GM19099 (cell line): ENCODE results near the gene CERS4.

ENCODE experiments used
- POLR2A ChIP-seq: IDR thresholded peaks from 3 replicates; pipeline ENCODE4 v1.6.1; 2011; ENCODE audit warnings: low read depth; ENCODE audit not compliant: insufficient read length; ENCODE audit errors: extremely low read depth

Gene CERS4

GRCh38 chr19:8206147-8207087, 2.8 kb upstream of the CERS4 start:
- no peak for TF ChIP-seq POLR2A

GRCh38 chr19:8208119-8208921, 850 bp upstream of the CERS4 start:
- no peak for TF ChIP-seq POLR2A

GRCh38 chr19:8209462-8210378, 550 bp downstream of the CERS4 start:
- no peak for TF ChIP-seq POLR2A

GRCh38 chr19:8210421-8211101, 1.4 kb downstream of the CERS4 start:
- no peak for TF ChIP-seq POLR2A

GRCh38 chr19:8212212-8212611, 3.0 kb downstream of the CERS4 start:
- TF ChIP-seq POLR2A: no peak

- no peak for TF ChIP-seq POLR2A
Observed at GRCh38 chr19:8212916-8213315, 3.7 kb downstream of the CERS4 start.

GRCh38 chr19:8213827-8214672, 4.9 kb downstream of the CERS4 start:
- TF ChIP-seq POLR2A: no peak

GRCh38 chr19:8214802-8215201, 5.6 kb downstream of the CERS4 start:
- TF ChIP-seq POLR2A: no peak

- TF ChIP-seq POLR2A: no peak
Observed at GRCh38 chr19:8215783-8216182, 6.6 kb downstream of the CERS4 start.

GRCh38 chr19:8216357-8216756, 7.2 kb downstream of the CERS4 start:
- TF ChIP-seq POLR2A: no peak

- TF ChIP-seq POLR2A: no peak
Observed at GRCh38 chr19:8220481-8220880, 11.3 kb downstream of the CERS4 start.

GRCh38 chr19:8221161-8221560, 12.0 kb downstream of the CERS4 start:
- no peak for TF ChIP-seq POLR2A

GRCh38 chr19:8224394-8225145, 15.4 kb downstream of the CERS4 start:
- TF ChIP-seq POLR2A: no peak
